NCI-H82 (cell line): ENCODE results near the gene TRIOBP.
"Not testable (repeated sequence)": the region's sequence is repeated elsewhere in the genome, so short reads cannot be mapped to it uniquely, and the experiment has no call there.

Experiments used
- DNase-seq: peaks from one replicate; lab custom pipeline; 2025; lab: John Stamatoyannopoulos, UW

The TRIOBP gene

GRCh38 chr22:37696657-37697537 is at the start of gene TRIOBP:
TSS of gene TRIOBP (plus strand) at chr22:37697048. CDS start at chr22:37701366, 4,318 bp downstream.
- peak; percentile 99 for DNase-seq

GRCh38 chr22:37647317-37647716 is 49.5 kb upstream of the TRIOBP start:
- no peak for DNase-seq

GRCh38 chr22:37647928-37648327 is 48.9 kb upstream of the TRIOBP start:
- DNase-seq: peak; percentile 57

- DNase-seq: no peak
Measured at GRCh38 chr22:37650463-37651136, 46.2 kb upstream of the TRIOBP start.

GRCh38 chr22:37654563-37655251 is 42.1 kb upstream of the TRIOBP start:
- DNase-seq: no peak

GRCh38 chr22:37655252-37655563 is 41.6 kb upstream of the TRIOBP start:
- no peak for DNase-seq

- DNase-seq: not testable (repeated sequence)
Measured at GRCh38 chr22:37656583-37656982, 40.3 kb upstream of the TRIOBP start.

- peak; percentile 23 for DNase-seq
Measured at GRCh38 chr22:37657590-37658132, 39.2 kb upstream of the TRIOBP start.

- peak; percentile 99 for DNase-seq
Measured at GRCh38 chr22:37658133-37659065, 38.4 kb upstream of the TRIOBP start, which contains the start of gene PDXP. TSS of gene PDXP (plus strand) at chr22:37658723. CDS start at chr22:37658783, 60 bp downstream.

- DNase-seq: peak; percentile 41
Measured at GRCh38 chr22:37659066-37659896, 37.6 kb upstream of the TRIOBP start.

- no peak for DNase-seq
Measured at GRCh38 chr22:37659897-37660708, 36.7 kb upstream of the TRIOBP start.

GRCh38 chr22:37660709-37661045 is 36.2 kb upstream of the TRIOBP start:
- no peak for DNase-seq

GRCh38 chr22:37661160-37661924 is 35.5 kb upstream of the TRIOBP start:
- DNase-seq: peak; percentile 78

GRCh38 chr22:37662039-37662438 is 34.8 kb upstream of the TRIOBP start:
- DNase-seq: no peak

GRCh38 chr22:37663521-37664140 is 33.2 kb upstream of the TRIOBP start:
- DNase-seq: no peak

GRCh38 chr22:37664249-37665101 is 32.4 kb upstream of the TRIOBP start:
- DNase-seq: no peak

- DNase-seq: no peak
Measured at GRCh38 chr22:37665487-37665886, 31.4 kb upstream of the TRIOBP start.
